SK-N-SH (cell line): Measurements from ENCODE around the gene TEX9.

Experiments used
- EP300 ChIP-seq, 2 experiments: IDR thresholded peaks; 2 replicates each; pipeline versions ENCODE4 v1.4.0 to v1.6.1; 2012; ENCODE audit warnings: borderline replicate concordance in 1 of 2, low read depth in 1 of 2, low read length in 1 of 2
- FOXM1 ChIP-seq: IDR thresholded peaks from 2 replicates; pipeline ENCODE4 v1.4.0; 2012; ENCODE audit warnings: low read depth, mild to moderate bottlenecking
- GABPA ChIP-seq: IDR thresholded peaks from 2 replicates; pipeline ENCODE4 v1.4.0; 2012; ENCODE audit warnings: low read depth, mild to moderate bottlenecking
- POLR2AphosphoS5 ChIP-seq: IDR thresholded peaks from 2 replicates; pipeline ENCODE4 v1.6.1; 2012; ENCODE audit warnings: low read depth, low read length
- RAD21 ChIP-seq: IDR thresholded peaks from 2 replicates; pipeline ENCODE4 v1.6.1; 2012; ENCODE audit warnings: mild to moderate bottlenecking, low read length
- TAF1 ChIP-seq: IDR thresholded peaks from 2 replicates; pipeline ENCODE4 v1.6.1; 2012; ENCODE audit warnings: low read depth, mild to moderate bottlenecking, low read length, moderate library complexity, borderline replicate concordance
- TCF12 ChIP-seq: IDR thresholded peaks from 2 replicates; pipeline ENCODE4 v1.4.0; 2012
- YY1 ChIP-seq: IDR thresholded peaks from 2 replicates; pipeline ENCODE4 v1.4.0; 2012; ENCODE audit warnings: low read depth, mild to moderate bottlenecking
- TF ChIP-seq, protein P1 (sequence below): fragments of 200-600 bp; sonication (generic); IDR thresholded peaks from 2 replicates; pipeline ENCODE4 v1.6.1; 2017; ENCODE audit warnings: antibody characterized with exemption, mild to moderate bottlenecking, moderate library complexity

- TF ChIP-seq TCF12, result no peak
- TF ChIP-seq, protein P1, sequence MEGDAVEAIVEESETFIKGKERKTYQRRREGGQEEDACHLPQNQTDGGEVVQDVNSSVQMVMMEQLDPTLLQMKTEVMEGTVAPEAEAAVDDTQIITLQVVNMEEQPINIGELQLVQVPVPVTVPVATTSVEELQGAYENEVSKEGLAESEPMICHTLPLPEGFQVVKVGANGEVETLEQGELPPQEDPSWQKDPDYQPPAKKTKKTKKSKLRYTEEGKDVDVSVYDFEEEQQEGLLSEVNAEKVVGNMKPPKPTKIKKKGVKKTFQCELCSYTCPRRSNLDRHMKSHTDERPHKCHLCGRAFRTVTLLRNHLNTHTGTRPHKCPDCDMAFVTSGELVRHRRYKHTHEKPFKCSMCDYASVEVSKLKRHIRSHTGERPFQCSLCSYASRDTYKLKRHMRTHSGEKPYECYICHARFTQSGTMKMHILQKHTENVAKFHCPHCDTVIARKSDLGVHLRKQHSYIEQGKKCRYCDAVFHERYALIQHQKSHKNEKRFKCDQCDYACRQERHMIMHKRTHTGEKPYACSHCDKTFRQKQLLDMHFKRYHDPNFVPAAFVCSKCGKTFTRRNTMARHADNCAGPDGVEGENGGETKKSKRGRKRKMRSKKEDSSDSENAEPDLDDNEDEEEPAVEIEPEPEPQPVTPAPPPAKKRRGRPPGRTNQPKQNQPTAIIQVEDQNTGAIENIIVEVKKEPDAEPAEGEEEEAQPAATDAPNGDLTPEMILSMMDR, result no peak
- no peak for TF ChIP-seq TAF1
- no peak for TF ChIP-seq RAD21
- no peak for TF ChIP-seq FOXM1
- TF ChIP-seq GABPA, result no peak
- no peak for TF ChIP-seq EP300 (IDR thresholded peaks at IDR 0.05; ENCODE audit: borderline replicate concordance in 1 of 2, low read depth in 1 of 2, low read length in 1 of 2)
- no peak for TF ChIP-seq YY1
- TF ChIP-seq POLR2AphosphoS5, result no peak
These were observed 93.9 kb downstream of the TEX9 start for GRCh38 chr15:56459096-56459495.
